PC-9 (cell line): ENCODE measurements around the gene ZSWIM3.

Experiments used
- CTCF ChIP-seq: fragments of 200-600 bp; sonication (generic); conservative IDR thresholded peaks from 2 replicates; pipeline ENCODE4 v1.6.1; 2017; ENCODE audit warnings: mixed run types, antibody characterized with exemption, mild to moderate bottlenecking, moderate library complexity
- EZH2 ChIP-seq: fragments of 200-600 bp; sonication (generic); IDR thresholded peaks from 2 replicates; pipeline ENCODE4 v1.8.0; 2017; ENCODE audit warnings: antibody characterized with exemption, low read depth

DNA sequence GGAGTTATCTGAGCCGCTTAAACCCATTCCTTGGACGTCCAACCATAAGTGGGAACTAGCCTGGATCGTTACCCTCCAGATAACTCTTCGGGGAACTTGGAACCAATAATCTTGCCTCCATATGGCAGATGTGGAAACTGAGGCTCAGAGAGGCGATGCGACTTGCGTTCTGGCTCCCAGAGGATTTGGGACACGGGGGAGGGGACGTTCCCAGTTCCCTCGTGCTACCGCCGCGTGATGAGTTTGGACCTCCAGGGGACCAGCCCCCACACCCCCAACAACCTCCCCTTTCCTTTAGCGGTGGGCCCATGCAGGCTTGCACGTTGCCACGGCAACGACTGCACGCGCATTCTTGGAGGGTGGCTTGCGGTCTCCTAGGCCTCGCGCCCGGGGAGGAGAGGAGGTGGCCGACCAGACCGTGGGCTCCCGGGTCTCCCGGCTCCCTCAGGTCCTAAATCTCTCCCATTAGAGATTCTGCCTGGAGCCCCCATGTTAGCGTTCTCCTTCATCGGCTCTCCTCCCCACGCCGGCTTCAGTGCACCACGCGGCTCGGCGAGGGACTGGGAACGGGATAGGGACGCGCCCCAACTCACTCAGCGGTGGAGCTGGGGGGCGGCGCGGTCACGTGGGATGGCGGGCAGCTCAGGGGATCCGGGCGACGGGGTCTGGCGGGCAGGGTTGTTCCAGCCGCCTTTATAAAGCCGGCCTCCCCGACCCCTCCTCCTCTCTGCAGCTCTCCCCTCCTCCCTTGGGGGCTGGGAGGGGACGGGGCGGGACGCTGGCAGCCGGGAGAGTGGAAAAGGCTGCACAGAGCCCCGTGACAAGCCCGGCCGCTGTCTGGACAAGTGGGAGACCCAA, 54.3 kb downstream of the ZSWIM3 start, which contains the start of gene PLTP:
- no peak for TF ChIP-seq CTCF
- TF ChIP-seq EZH2, result no peak
